HuH-7.5 (cell line): ENCODE data around the gene APOA4.
"Not testable (repeated sequence)": the region's sequence is repeated elsewhere in the genome, so short reads cannot be mapped to it uniquely, and the experiment has no call there.

Experiments used
- DNase-seq: peaks from one replicate; pipeline ENCODE4 v3.0.0; 2011; ENCODE audit warnings: low spot score

Gene APOA4

DNA sequence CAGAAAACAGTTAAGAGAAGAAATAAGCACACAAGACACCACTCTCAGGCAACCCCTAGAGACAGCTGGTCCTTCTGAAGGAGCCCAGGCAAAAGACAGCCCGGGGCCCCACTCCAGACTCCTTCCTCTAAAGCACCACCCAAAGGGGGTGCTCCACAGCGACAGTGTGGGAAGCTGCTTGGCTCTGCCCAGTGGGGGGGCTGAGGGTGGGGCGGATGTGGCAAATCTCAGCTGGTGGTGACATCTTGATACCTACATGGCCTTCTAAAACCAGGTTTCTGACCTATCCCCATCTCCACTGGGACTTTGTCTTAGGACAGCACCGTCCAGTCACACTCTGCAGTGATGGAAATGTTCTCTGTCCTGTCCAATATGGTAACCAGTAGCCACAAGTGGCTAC, 24.5 kb upstream of the APOA4 start:
- no peak for DNase-seq

DNA sequence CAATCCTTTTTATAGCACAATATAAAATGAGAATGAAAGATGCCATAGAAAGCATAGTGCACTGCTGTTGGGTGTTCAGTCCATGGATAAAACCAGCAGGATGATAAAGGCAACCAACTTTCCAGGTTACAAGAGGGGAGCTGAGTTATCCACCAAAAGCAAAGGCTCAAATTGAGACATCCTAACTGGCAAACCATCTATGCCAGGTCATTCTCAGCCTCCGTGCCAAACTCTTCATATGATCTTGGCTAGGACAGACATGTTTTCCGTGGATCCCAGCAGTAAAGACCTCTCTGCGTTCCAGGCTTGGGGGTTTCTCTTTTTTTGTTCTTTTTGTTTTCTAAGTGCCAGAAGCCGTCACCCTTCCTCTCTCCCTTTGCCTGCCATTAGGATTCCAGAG, 21.6 kb upstream of the APOA4 start:
- DNase-seq, result no peak

DNA sequence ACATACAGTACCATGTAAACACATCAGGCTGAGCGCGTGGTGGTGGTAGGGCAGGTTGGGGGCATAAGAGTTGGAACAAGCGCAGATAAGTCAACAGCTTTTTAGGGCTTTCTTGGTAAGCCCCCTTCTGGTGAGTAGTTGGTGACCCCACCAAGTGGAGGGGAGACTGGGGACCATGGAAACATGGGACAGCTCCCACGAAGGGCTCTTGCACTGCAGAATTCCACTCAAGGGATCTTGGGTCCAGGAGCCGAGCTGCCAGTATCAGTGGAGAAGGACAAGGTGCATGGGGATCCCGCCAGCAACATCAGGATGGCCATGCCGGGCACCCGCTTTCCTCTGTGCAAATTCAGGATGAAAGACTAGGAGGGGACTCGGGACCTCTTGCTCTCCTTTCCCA, 20.6 kb upstream of the APOA4 start:
- DNase-seq, result no peak

DNA sequence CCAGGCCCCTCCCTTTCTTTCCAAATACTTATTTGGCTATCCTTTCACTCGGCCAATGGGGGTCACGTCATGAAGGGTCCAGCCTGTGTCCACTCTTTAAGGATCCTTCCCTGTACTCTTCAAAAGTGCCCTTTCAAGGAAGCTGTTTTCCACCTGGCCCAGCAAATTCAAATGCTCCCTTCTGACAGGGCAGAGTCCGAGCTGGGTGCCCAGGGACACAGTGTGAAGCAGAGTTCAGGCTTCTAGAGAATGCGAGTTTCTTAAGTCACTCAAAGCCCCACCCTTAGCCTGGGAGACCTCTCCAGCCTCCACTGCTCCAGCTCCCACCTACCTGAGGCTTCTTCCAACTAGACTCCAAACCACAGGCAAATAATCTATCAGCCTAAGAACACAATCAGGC, 19.8 kb upstream of the APOA4 start:
- DNase-seq, result no peak

DNA sequence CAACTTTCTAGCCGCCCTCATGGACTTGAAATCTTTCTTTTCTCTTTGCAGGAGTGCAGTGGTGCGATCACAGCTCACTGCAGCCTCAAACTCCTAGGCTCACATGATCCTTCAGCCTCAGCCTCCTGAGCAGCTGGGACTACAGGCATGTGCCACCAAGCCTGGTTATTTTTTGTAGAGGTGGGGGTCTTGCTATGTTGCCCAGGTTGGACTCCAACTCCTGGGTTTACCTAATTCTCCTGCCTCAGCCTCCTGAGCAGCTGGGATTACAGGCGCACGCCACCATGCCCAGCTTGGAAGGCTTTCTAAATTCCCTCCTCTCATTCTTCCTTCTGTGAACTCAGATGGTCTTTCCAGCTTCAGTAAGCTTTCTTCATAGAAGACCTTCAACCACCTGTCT, 19.0 kb upstream of the APOA4 start:
- no peak for DNase-seq

DNA sequence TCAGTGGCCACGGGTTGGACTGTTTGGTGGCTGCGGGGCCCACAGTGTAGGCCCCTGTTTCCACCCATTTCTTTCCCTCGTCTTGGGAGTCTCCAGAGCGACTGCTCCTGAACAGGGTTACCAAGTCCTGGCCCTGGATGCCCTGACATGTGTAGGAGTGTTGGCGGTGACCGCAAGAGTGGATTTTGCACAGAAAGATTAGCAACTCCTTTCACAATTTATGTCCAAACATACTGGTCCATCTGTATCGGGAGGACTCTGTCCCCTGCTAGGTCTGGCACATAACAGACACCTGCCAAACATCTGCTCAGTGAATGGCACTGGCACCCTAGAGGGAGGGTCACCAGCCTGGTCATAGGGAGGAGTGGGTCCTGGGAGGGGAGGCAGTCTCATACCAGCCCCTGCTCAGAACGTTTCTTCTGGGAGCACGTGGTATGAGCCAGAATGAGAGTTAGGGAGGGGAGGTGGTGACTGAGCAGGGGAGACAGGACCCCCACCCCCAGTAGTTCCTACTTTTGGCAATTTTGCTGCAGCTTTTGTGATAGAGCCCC, 17.7 kb upstream of the APOA4 start:
- no peak for DNase-seq

DNA sequence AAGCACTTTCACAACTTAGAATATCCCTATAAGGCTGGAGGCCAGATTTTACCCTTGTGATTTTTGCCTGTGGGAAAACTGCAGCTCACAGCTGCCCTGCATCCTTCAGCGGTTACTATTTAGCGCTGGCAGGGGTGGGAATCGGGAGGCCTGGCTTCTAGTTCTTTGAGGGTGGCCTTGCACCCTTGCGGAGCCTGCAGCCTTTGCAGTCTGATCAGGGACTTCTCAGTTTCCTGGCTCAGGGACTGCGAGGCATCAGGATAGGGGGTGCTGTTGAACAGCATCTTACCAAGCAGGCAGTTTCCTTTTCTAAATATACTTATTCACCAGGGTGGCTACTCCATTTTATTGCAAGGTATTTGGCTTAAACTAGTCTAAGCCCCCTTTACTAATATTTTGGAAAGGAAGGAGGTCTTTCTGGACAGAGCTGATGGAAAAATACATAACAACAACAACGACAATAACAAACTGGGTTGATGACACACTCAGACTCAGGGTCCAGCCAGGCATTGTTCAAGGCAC, 17.2 kb upstream of the APOA4 start:
- DNase-seq, result no peak

DNA sequence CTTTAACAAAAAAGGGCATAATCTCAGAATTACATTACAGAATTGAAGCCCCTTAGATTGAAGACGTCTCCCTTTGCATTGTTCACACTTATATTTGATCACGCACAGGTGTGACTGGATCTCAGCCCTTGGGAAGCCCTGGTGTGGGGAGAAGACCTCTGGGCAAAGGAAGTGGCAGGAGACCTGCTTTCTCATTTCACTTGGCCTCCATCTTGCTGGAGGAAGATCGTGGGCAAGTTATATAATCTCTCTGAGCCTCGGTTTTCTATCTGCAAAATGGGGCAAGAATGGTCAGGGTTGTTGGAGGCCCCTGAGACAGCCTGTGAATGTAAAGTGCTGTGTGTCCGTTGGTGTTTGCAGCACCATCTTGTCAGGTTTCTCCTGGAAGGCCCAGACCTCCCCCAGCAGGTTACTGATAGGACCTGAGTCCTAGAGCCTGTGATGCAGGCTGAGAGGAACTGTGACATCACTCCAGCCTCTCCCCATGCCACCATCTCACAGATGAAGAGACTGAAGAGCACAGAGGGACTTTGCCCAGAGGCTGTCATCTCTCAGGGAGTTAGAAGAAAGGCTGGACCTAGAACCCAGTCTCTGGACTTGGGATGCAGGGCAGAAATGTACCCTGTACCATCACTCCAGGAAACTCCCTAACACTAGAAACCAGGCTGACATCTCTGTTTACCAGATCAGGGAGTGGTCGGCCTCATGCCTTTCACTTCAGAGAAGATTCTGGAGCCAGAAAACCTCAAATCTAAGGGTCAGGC, 15.4 kb upstream of the APOA4 start:
- DNase-seq, result no peak

DNA sequence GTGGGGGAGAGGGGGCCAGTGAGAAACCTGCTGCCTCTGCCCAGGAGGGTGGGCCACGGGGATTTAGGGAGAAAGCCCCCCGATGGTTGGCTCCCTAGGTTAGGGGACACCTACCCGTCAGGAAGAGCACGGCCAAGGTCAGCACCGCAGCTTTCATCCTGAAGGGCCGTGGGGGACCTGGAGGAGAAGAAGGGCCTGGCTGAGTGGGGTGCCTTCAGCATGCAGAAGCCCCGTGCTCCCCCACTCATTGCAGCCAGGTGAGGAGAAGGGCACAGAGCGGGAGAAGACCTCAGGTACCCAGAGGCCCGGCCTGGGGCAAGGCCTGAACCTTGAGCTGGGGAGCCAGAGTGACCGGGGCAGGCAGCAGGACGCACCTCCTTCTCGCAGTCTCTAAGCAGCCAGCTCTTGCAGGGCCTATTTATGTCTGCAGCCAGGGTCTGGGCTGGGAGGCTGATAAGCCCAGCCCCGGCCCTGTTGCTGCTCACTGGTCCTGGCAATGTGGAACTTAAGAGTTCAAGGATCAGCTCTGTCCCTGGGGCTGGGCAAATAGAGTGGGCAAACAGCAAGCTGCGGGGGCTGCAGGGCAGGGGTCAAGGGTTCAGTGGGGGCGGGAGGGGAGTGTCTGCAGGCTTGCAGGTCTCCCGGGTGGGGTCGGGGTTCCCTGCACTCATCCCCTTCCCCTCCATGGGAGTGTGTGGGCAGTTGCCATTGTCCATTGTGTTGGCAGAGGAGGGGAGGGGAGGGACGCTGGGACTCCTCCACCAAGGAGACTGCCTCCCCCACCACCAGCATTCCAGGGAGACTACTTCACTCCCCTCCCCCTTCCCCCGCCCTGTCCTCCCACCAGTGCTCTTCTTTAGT, 14.4 kb upstream of the APOA4 start, which contains the start of gene APOA1:
Gene APOA1 (minus strand): TSS at position 392 of the 861 bp plus-strand sequence. CDS start 235 bp downstream, at position 157.
- DNase-seq, result peak; percentile 82

DNA sequence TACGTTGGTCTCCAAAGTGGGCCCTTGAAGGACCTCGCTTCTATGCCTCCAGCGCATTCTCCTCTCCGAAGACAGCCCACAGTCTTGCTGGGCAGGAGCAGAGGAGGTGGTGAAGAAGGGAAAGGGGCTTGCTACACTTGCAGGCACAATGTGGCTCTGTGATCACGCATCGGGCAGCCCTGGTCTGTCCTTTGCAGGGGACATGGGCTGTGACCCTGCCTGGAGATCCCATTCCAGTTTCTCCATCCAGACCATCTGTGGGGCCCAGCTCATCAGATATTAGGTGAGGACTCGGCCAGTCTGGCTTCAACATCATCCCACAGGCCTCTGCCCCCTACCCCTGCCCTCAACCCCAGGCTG, 13.5 kb upstream of the APOA4 start:
- no peak for DNase-seq

DNA sequence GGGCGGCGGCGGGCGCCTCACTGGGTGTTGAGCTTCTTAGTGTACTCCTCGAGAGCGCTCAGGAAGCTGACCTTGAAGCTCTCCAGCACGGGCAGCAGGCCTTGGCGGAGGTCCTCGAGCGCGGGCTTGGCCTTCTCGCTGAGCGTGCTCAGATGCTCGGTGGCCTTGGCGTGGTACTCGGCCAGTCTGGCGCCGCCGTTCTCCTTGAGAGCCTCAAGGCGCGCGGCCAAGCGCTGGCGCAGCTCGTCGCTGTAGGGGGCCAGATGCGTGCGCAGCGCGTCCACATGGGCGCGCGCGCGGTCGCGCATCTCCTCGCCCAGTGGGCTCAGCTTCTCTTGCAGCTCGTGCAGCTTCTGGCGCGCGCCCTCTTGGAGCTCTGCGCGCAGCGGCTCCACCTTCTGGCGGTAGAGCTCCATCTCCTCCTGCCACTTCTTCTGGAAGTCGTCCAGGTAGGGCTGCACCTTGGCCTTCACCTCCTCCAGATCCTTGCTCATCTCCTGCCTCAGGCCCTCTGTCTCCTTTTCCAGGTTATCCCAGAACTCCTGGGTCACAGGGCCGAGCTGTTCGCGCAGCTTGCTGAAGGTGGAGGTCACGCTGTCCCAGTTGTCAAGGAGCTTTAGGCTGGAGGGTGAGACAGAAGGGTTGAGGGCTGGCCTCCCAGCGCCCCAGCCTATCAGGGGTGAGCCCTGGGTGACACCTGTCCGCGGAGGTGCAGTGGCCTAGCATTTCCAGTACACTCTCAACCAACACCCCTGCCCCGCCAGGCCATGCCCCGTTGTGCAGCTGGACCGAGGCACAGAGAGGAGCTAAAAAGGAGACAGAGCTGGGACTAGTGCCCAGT, 12.9 kb upstream of the APOA4 start:
- DNase-seq, result no peak

DNA sequence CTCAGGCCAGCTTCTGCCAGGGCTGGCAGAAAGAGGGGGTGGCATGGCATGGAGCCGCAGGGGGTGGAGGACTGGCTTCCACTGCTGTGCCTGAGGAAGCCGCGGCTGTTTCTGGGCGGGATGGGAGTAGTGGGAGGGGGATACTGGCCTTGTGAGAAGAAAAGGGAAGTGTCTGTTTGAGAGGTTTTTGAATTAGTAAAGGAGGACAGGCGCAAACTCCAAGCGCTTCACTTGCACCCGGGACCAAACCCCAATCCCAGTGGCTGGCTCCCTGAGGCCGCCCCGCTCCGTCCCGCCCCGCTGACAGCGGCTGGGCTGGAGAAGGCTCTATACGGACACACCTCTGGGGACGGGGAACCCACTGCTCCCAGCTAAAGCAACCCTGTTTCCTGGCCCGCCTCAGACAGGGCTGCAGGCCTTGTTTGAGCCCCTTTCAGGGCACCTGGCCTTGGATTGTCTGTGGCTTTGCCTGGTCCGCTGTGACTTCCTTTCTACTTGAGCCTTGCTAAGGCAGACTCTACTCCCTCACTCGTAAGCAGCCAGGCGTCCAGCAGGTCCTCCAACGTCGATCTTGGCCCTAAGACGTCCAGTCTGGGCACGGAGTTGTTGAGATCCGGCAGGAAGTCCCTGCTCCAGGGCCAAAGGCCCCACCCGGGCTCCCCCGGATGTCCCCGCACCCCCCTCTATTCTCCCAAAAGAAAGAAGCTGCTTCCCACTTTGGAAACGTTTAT, 12.1 kb upstream of the APOA4 start:
- DNase-seq, result no peak

DNA sequence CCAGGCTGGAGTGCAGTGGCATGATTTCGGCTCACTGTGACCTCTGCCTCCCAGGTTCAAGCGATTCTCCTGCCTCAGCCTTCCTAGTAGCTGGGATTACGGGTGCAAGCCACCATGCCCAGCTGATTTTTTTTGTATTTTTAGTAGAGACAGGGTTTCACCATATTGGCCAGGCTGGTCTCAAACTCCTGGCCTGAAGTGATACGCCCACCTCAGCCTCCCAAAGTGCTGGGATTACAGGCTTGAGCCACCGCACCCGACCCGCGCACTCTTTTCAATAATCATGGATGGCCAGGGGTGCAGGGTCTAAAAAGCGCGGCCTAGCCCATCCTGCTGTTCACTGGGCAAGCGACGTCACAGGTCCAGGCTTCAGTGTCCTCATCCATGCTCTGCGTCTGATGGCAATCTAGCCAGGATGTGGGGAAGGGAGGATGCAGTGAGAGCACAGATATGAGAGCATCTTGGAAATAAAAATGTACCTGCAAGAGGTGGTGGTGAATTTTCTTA, 11.5 kb upstream of the APOA4 start:
- not testable (repeated sequence) for DNase-seq

DNA sequence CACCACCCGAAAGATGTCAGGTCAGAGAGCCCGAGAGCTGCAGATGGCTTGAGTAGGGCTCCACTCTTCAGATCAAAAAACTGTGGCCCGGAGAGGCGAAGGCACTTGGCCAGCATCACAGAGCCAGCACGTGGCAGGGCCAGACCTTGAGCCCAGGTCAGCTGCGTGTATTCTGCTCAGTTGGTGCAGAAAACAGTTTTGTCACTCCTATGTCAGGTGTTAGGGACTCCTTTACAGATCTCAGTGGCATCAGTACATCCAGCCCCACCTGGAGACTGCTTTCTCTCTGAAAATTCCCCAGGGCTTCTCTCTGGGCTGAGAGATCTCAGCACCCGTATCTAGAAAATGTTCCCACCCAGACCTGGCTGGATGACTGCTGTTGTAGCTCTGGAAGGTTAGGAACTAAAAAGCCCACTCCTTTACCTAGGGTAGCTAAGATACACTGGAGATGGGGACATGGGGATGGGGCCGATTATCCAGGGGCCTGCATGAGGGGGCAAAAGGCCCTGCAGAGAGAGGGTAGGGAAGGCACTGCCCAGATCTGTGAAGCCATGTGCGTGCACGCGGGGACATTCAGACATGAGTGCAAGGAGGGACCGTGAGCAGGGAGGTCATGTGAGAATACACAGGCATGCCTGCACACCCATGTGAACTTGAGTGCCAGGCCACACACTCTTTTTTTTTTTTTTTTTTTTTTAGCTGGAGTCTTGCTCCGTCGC, 10.9 kb upstream of the APOA4 start:
- DNase-seq, result no peak

DNA sequence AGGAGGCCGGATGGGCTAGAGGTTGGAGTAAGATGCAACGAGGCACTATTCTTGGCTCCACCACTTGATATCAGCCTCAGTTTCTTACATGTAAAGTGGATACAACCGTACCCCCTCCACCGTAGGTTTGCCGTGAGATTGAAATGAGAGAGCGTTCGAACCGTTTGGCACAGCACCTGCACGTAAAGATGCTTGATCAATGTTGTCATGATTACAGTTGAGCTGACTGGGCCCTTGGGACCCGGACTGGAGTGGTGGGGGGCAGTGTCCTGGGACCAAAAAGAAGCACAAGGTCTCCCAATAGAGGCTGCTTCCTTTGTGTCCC, 10.3 kb upstream of the APOA4 start:
- no peak for DNase-seq

DNA sequence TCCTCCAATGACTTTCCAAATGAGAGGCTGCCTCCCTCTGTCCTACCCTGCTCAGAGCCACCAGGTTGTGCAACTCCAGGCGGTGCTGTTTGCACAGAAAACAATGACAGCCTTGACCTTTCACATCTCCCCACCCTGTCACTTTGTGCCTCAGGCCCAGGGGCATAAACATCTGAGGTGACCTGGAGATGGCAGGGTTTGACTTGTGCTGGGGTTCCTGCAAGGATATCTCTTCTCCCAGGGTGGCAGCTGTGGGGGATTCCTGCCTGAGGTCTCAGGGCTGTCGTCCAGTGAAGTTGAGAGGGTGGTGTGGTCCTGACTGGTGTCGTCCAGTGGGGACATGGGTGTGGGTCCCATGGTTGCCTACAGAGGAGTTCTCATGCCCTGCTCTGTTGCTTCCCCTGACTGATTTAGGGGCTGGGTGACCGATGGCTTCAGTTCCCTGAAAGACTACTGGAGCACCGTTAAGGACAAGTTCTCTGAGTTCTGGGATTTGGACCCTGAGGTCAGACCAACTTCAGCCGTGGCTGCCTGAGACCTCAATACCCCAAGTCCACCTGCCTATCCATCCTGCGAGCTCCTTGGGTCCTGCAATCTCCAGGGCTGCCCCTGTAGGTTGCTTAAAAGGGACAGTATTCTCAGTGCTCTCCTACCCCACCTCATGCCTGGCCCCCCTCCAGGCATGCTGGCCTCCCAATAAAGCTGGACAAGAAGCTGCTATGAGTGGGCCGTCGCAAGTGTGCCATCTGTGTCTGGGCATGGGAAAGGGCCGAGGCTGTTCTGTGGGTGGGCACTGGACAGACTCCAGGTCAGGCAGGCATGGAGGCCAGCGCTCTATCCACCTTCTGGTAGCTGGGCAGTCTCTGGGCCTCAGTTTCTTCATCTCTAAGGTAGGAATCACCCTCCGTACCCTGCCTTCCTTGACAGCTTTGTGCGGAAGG, 9.5 kb upstream of the APOA4 start:
- DNase-seq, result peak; percentile 84

DNA sequence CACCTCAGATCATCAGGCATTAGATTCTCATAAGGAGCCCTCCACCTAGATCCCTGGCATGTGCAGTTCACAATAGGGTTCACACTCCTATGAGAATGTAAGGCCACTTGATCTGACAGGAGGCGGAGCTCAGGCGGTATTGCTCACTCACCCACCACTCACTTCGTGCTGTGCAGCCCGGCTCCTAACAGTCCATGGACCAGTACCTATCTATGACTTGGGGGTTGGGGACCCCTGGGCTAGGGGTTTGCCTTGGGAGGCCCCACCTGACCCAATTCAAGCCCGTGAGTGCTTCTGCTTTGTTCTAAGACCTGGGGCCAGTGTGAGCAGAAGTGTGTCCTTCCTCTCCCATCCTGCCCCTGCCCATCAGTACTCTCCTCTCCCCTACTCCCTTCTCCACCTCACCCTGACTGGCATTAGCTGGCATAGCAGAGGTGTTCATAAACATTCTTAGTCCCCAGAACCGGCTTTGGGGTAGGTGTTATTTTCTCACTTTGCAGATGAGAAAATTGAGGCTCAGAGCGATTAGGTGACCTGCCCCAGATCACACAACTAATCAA, 8.8 kb upstream of the APOA4 start:
- no peak for DNase-seq

DNA sequence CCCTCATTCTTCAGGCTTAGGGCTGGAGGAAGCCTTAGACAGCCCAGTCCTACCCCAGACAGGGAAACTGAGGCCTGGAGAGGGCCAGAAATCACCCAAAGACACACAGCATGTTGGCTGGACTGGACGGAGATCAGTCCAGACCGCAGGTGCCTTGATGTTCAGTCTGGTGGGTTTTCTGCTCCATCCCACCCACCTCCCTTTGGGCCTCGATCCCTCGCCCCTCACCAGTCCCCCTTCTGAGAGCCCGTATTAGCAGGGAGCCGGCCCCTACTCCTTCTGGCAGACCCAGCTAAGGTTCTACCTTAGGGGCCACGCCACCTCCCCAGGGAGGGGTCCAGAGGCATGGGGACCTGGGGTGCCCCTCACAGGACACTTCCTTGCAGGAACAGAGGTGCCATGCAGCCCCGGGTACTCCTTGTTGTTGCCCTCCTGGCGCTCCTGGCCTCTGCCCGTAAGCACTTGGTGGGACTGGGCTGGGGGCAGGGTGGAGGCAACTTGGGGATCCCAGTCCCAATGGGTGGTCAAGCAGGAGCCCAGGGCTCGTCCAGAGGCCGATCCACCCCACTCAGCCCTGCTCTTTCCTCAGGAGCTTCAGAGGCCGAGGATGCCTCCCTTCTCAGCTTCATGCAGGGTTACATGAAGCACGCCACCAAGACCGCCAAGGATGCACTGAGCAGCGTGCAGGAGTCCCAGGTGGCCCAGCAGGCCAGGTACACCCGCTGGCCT, 7.2 kb upstream of the APOA4 start:
- no peak for DNase-seq
